Measurements from ENCODE around the gene TMEM208. TPM values are rescaled to one million over a fixed set of nuclear protein-coding genes. Genes with fewer than 3 reads are reported as not detected.

The TMEM208 gene
- total and polyA plus RNA-seq, 2 of the 8 experiments (the other 6 are each of a cell fraction or from before 2014, with no cell fraction given) = 37.7 to 100.0 TPM

DNA sequence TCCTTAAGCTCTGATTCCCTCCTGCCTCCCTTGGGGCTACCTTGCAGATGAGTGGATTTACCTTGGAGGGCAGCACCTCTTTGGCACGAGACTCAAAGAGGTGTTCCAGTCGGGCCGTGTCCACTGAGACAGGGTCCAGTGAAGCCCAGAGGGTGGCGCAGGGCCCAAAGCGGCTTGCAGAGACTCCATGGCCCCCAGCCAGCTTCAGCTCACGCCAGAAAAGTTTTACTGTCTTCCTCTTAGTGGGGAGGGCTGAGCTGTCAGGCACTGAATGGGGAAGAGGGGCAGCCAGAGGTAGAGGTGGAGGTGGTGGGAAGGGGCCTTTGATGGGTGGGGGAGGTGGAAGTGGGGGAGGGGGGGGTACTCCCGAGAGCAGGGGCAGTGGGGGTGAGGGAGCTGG, 6.7 kb downstream of the TMEM208 start:
- no peak overlapping the region for H3K14ac ChIP-seq (ENCODE audit: insufficient read length)
- H3K4ac ChIP-seq (replicated peaks; ENCODE audit: insufficient read length, low read depth, low read length) = no peak overlapping the region
- H2AK5ac ChIP-seq (ENCODE audit: low read depth, low read length) = no peak overlapping the region
- no peak overlapping the region for H4K5ac ChIP-seq (ENCODE audit: insufficient read length, low read depth, low read length)
- no peak overlapping the region for H2BK120ac ChIP-seq (replicated peaks; ENCODE audit: low read depth, low read length)
- no peaks in the 10 kb centered on the region for H3K23me2 ChIP-seq (ENCODE audit: low read depth, low read length)
- no peak overlapping the region for H2BK20ac ChIP-seq (ENCODE audit: low read length)
- H3K9ac ChIP-seq (replicated peaks in 1 of 4; ENCODE audit: extremely low read depth in 1 of 4, low read depth in 3 of 4, low read length in 3 of 4) = no peak overlapping the region
- no peak overlapping the region for H3K18ac ChIP-seq (ENCODE audit: extremely low read depth, low read length)
- POLR2A ChIA-PET (ENCODE audit: partially characterized antibody) = interaction anchor here (0.7 to 11.2 kb wide), 3 partner anchors 13 to 188 kb away, joined by 3 to 111 read pairs (median 3); partner anchors contain the start of genes FHOD1 and SLC9A5
- H3K4me3 ChIP-seq (ENCODE audit: extremely low read depth in 1 of 4, insufficient read depth in 2 of 4, low read depth in 3 of 4, low read length in 4 of 4) = no peak overlapping the region
- H3K23ac ChIP-seq (ENCODE audit: insufficient read length) = no peak overlapping the region
- H3K27ac ChIP-seq (ENCODE audit: low read depth, low read length) = no peak overlapping the region
- H2BK12ac ChIP-seq (ENCODE audit: low read depth, low read length) = no peak overlapping the region
- H3K56ac ChIP-seq (replicated peaks; ENCODE audit: insufficient read length, low read depth, low read length) = no peak overlapping the region
- H2BK5ac ChIP-seq (ENCODE audit: low read depth, low read length) = no peak overlapping the region
- H3K4me2 ChIP-seq (ENCODE audit: insufficient read depth in 1 of 2, low read depth in 2 of 2, low read length in 2 of 2) = no peak overlapping the region
- H3K9me3 ChIP-seq (ENCODE audit: insufficient read depth in 2 of 2, low read depth in 1 of 2, low read length in 1 of 2) = no peaks in the 10 kb centered on the region
- H3K79me2 ChIP-seq (ENCODE audit: control insufficient read depth in 1 of 2, insufficient read depth in 2 of 2, low read length in 2 of 2) = no peaks in the 10 kb centered on the region
- H3K4me1 ChIP-seq (replicated peaks in 1 of 4; ENCODE audit: control insufficient read depth in 3 of 4, insufficient read depth in 4 of 4, low read length in 3 of 4) = no peaks in the 10 kb centered on the region; a peak in 2 of 7 replicates
- H4K91ac ChIP-seq (replicated peaks; ENCODE audit: insufficient read length, low read length) = no peak overlapping the region
- H3K36me3 ChIP-seq (ENCODE audit: control insufficient read depth in 2 of 4, insufficient read depth in 4 of 4, low read length in 3 of 4) = peaks cover 21 to 51% (median 42%) of the 10 kb centered on the region in 4 experiments; a peak in 7 of 8 replicates
- H4K8ac ChIP-seq (ENCODE audit: extremely low read depth, insufficient read depth, low read length) = no peak overlapping the region
- peaks cover 3% of the 10 kb centered on the region for H3K79me1 ChIP-seq (ENCODE audit: low read depth, low read length)
- WGBS, 2 experiments (ENCODE audit: extremely low coverage in 1 of 2, insufficient coverage in 1 of 2, insufficient read length in 1 of 2, insufficient replicate concordance in 2 of 2, low coverage in 1 of 2, low lambda C conversion rate in 2 of 2, missing lambda C conversion rate in 1 of 2) = 91% methylated on average over 6 of the region's 7 CpGs; no CpG with 5 or more reads in 1 of the 2 experiments
- CTCF ChIA-PET (ENCODE audit: partially characterized antibody) = interaction anchor here (0.6 to 2.0 kb wide), 6 partner anchors 13 to 265 kb away, joined by 3 to 5 read pairs (median 4); partner anchors contain the start of gene ELMO3
- peaks cover 0 to 19% of the 10 kb centered on the region in 2 experiments for H4K20me1 ChIP-seq (replicated peaks in 1 of 2; ENCODE audit: control insufficient read depth in 1 of 2, insufficient read depth in 2 of 2, low read length in 2 of 2)
- H2AFZ ChIP-seq (ENCODE audit: low read length) = no peak overlapping the region
- H3K27me3 ChIP-seq (replicated peaks in 1 of 4; ENCODE audit: control insufficient read depth in 3 of 4, extremely low read depth in 1 of 4, insufficient read depth in 3 of 4, low read length in 3 of 4) = no peaks in the 10 kb centered on the region
- no peak for TF ChIP-seq TBP (IDR thresholded peaks at IDR 0.05; ENCODE audit: low read depth, low read length)
- TF ChIP-seq SRF (IDR thresholded peaks at IDR 0.05; ENCODE audit: low read depth, low read length) = no peak
- no peak for TF ChIP-seq CEBPB (IDR thresholded peaks at IDR 0.05; ENCODE audit: low read depth, low read length)
- no peak for TF ChIP-seq NRF1 (IDR thresholded peaks at IDR 0.05; ENCODE audit: low read depth, low read length)
- TF ChIP-seq KDM4A (IDR thresholded peaks at IDR 0.05; ENCODE audit: low read depth, low read length, severe bottlenecking) = no peak
- TF ChIP-seq SP4 (IDR thresholded peaks at IDR 0.05; ENCODE audit: low read length) = no peak
- no peak for TF ChIP-seq EP300 (IDR thresholded peaks at IDR 0.05; ENCODE audit: borderline replicate concordance in 1 of 2, low read depth in 2 of 2, low read length in 2 of 2)
- TF ChIP-seq RXRA (IDR thresholded peaks at IDR 0.05; ENCODE audit: insufficient read depth, low read depth, low read length) = no peak
- no peak for TF ChIP-seq SP2 (IDR thresholded peaks at IDR 0.05; ENCODE audit: low read length)
- H2BK15ac ChIP-seq (ENCODE audit: low read length) = no peak overlapping the region
- no peak for DNase-seq (ENCODE audit: low read depth in 1 of 2, low spot score in 2 of 2)
- no peak for FAIRE-seq
